Measurements from ENCODE around the gene STK33. TPM values are rescaled to one million over a fixed set of nuclear protein-coding genes. Genes with fewer than 3 reads are reported as not detected.

STK33 gene
- total RNA-seq: 0.69 TPM

DNA sequence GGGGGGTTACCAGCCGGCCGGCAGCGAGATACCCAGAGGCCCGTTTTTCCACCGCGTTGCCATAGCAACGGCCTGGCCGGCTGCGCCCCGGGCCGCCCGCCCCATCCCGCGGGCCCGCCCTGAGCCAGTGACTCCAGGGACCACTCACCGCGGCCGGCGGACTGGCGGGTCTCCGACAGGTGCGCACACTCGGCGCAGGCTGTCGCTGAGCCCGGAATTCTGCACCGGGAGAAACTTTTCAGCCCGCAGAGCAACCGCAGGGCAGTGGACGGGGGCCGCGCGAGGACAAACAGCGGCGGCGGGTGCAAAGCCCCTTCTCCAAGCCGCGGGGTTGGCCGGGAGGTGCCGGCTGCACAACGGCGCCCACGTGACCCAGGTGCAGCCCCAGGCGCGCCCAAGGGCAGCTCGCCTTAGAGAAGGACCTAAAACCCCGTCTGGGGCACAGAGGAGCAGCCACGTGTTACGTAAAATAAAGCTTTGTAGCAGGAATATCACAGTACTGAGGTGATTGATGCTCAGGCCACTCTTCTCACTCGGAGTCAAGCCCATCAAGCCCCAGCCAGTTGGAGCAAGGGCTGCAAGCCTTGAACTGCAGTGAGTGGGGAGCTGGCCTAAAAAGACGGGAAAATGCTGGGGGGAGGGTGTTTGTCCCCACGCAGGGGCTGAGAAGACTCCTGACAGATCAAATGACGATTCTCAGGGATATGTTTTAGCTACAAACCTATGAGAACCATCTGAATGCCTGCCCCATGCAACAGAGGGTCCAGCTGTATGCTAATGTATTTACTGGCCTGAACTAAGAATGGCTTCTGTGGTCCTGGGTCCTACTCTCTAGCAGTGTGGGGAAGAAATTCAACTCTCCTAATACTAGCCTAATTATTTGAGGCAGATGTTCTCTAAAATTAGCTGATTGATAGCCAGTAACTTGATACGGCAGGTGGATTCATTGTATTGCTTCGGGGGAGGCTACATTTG is at the start of gene STK33:
TSS of gene STK33 (minus strand) at position 294 of the 975 bp plus-strand sequence. CDS start 119,323 bp downstream, outside the sequence.
- no peak for DNase-seq

DNA sequence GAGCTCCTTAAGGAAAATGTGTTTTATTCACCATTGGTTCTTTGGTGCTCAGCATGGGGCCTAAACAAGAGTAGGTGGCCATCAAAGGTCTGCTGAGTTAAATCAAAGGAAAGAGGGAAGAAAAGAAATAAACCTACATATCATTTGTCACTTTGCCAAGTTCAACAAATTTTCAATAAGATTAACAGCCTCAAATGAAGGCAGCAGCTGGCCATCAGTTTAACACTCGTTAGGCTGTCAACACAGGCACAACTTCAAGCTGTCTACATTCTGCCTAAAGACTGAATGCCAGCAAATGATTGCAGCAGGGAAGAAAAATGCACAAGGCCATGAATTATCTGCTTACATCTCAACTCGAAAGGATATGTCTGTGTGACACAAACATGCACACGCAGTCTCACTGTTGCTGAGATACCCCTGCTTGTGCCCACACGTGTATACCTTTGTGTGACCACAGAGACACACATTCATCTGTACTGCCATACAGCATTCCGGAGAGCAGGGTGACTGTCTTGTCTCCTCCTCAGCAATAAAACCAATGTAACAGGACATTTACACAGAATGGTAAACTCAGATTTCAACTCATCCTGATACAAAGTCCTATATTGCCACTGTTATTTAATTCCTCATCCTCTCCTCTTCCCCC is 48.3 kb upstream of the STK33 start:
- DNase-seq: peak; percentile 34

DNA sequence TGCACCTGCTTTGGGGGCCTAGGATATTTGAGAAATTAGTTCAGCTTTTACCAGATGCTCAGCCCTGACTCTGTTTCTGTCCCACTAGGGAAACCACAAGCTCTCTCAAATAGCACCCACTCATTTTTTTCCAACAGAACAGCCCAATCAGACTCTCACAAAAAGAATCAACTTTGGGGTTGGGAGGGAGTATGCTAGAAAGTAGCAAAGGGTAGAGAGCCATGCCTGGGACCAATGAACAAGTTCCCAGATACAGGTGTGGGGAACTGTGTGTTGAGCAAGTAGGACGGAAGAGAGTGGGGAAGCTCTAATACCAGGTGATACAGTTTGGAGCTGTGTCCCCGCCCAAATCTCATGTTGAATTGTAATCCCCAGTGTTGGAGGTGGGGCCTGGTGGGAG is 47.3 kb upstream of the STK33 start:
- DNase-seq: no peak

DNA sequence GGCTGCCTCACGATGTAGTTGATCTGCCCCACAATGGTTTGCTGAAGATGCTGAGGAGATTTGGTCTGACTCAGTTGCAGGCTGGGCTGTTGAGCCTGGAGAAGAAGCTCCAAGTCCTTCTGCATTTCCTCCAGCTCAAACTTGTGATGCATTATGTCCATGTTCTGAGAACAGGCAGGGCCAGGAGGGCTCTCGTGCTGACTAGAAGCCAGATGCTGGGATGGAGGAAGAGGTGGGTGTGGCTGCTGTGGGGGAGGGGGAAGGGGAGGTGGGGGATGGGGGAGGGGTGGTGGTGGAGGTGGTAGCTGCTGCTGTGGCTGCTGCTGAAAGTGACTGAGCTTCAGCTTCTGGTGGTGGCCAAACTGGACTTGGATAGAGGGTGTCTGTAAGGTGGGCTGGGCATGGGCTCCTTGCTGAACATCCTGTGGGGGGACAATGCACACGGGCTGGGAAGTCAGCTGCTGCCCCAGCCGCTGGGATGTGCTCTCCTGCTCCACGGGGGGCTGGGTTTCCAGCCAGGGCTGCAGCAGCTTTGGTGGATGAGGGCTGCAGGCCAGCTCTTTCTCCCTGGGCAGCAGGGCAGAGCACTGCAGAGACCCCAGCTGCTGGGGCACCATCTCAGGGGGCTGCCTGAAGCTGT is 46.4 kb upstream of the STK33 start:
- DNase-seq: no peak

DNA sequence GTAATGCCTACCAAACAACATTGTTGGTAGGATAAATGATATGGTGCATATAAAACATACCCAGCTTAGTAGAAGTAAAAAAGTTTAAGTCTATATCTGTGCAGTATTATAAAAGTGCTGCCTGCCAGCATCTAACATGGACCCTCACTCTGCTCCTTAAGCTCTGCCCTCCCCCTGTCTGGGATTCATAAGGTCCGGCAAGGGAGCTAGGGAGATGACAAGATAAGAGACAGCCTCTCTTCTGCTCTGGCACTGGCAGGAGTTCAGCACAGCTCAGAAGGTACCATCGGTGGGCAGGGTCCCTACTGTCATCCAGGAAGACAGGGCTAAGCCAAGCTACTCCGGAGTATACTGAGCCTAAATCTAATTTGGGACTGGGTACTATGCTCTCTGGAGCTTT is 45.6 kb upstream of the STK33 start:
- no peak for DNase-seq

DNA sequence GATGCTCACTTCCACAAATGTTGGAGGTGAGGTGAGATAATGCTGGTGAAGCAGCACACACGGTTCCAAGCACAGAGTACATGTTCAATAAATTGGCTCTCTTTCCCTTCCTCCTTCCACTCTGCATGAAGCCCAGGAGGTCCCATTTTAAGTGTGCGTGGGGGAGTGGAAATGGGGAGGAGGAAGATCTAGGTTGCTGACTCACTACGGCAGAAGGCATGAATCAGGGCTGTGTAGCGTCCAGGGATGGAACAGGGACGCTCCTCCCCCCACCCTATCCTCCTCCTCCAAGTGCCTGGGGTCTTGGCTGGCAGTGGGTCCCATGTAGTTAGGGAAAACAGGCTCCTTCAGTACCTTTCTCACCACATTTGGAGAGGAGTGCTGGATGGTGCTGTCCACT is 44.3 kb upstream of the STK33 start:
- no peak for DNase-seq

DNA sequence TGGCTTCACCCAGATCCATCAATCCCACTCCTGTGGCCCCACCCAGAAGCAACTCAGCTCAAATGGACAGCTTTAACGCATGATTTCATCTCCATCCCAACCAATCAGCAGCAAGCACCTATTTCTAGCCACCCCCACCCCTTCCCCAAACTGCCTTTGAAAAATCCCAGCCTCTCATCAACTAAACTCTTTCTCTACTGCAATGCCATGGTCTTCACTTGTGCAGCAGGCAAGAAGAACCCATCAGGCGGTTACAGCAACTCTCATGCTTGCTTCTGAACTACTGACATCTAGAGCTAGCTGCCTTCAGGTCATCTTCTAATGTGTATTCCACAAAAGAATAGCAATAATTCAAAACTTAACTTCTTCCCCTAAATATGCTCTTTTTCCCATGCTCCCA is 42.1 kb upstream of the STK33 start:
- DNase-seq: no peak

DNA sequence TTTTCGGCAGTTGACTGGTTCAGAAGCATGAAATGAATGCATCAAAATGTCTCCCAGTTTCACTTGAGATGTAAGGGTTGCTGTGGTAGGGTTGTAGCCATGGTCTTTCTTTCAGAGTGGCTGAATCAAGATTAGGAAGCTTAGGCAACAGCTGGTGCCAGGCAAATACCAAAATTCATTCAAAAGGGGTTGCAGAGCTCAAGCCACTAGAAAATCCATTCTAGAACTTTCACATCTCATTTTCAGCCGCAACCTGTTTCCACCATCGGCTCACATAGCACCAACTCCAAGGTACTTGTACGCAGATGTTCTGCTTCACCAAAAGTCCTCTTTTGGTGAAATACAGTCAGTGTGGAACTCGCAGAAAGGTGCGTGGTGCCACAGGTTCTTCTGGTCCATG is 40.5 kb upstream of the STK33 start:
- no peak for DNase-seq

DNA sequence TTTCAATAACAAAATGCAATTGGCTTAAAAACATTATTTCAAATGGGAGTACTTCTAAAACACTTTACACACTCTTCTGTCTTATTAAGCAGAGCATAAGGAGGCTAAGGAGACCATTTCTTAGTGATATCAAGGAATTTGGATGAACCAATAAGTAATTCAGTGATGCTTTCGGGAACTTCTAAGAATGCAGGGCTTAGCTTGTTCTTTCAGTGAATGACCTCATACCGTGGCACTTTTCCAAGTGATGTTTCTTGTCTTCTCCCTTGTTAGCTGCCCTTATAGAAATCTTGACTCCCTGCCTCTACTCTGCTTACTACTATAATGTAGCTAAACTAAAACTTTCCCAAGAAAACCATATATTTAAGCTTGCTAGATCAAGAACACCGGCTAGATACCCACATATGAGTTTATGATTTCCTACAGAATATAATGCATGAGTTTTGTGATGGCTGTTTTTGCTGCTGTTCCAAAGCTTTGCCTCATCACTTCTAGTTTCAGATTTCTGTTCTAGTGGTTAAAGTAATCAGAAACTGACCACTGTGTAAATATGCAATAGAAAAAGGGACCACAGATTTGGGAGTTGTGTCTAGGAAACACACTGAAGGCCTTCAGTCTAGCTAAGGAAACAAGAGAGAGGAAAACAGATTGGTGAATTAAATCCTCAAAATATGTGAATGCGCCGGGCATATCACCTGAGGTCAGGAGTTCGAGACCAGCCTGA is 37.5 kb upstream of the STK33 start:
- DNase-seq: peak; percentile 46

DNA sequence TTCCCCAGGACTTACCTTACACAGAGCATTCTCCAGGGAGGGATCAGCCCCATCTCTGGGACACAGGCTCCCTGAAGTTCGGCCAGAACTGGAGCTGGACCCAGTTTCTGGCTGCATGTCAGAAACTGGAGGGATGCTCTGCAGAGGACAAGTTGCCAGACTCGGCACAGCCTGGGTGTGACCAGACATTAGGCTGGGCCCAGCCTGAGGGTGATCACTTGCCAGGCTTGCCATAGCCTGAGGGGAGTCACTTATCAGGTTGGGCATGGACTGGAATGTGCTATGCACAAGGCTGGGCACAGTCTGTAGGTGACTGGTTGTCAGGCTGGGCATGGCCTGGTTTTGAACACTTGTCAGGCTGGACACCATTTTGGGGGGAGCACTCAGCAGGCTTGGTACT is 30.7 kb upstream of the STK33 start:
- no peak for DNase-seq

DNA sequence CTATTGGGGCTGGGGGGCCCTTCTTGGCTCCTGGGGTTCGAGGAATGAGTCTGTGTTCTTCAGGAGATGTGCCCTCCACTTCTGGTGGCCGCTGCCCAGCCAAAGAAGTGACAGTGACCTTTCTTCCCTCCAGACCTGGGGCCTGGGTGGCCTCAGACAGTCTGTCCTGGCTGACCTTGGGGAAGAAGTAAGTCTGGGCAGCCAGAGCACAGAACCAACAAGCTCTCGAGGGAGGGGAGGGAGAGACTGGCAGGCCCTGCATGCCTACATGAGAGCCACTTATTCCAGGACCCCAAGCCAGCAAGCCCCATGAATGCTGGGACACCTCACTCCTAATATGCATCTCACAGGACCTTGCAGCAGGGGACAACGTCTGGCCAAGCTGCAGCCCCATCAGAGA is 27.1 kb upstream of the STK33 start:
- DNase-seq: no peak

DNA sequence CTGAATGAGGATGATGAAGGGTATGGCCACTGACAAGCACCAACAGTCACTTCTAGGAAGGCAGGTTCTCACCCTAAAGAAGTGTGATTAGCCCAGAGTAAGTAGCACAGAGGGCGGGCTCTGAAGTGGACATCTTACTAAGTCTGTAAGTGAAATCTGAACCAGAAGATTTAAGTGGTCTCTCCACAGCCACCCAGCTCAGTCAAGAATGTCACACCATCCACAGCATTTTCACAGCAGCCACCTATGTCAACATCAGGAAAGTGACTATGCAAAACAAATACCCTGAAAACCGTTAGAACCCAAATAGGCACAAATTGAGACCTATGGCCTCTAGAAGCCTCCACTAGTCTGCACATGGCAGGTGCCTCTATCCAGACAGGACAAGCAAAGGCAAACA is 23.0 kb upstream of the STK33 start:
- no peak for DNase-seq

DNA sequence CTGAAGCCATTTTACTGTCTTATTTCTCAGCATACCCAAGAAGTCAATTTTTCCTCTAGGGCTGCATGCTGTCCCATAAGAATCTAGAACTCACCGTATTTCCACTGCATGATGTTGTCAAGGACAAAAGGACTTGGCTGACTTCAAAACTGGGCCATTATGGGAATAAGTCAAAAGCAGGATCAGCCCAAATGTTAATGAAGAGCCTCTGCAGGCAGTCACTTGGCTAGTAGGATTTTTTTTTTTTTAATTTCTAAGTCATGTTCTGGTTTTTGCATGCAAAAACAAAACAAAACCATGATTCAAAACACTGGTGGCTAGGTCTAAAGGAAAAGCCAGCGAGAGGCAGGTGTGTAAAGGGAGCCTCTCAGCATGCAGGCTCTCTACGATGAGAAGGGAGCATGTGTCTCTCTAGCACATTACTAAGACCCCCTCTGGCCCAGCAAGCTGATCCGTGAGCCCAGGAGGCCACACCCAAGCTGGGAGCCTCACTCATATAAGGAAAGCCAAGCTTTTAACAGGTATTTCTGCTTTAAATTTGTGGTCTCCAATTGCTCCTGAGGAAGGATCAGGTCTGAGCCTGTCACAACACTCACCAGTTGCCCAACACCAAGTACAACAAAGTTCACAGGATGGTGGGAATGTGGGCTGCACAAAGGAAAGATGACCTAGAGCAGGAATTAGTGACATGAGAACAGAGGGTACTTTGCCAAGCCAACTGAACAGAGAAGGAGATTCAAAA is 21.4 kb upstream of the STK33 start:
- no peak for DNase-seq

DNA sequence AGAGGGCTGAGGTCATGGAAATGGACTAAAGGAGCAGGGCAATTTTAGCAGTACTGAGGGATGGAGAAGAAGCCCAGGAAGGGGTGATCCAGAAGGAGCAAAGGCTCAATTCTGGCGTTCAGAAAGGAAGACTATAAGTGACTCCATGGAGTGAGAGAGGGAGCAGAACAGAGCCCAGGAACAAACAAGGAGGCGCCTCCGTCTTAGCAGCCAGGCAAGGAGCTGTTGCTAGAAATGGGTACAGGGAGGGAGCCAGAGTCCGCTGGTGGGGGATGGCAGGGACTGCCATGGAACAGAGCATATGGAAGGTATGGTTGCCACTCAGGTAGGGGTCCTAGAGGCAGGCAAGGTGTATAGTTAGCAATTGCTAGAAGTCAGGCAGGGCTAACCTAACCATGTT is 20.5 kb upstream of the STK33 start:
- no peak for DNase-seq

DNA sequence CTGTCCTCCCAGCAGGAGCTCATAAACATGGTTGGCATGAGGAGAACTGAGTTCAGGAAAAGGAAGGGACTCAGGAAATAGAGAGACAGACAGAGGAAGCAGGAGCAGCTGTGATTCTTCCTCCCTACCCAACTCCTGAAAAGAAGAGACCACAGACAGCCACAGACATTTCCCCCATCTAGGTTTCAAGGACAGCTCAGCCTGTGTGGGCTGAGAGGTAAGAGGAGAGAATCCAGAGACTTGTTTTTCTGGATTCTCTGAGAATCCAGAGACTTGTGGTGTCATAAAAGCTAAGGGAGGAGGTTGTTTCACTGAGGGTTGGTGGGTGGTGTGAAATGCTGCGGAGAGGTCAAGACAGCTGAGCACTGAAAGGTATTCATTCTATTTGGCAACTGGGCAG is 19.0 kb upstream of the STK33 start:
- DNase-seq: no peak

DNA sequence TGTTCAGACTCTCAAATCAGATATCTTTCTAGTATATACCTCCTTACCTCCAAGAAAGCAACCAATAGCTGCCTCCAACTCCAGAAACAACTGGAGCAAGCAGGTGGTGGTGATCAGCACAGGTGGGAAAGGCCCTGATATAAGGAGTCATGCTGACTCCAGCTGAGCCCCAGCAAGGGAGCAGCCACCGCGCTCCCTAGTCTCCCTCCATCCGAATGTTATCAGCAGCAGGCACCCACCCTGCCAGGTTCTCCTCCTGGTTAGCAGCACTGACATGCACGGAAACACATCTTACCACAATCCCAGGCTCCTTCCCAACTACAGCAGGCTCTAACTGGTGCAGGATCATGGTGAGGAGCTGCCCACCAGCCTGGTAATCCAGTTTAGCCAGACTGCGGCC is 18.5 kb upstream of the STK33 start:
- DNase-seq: no peak

DNA sequence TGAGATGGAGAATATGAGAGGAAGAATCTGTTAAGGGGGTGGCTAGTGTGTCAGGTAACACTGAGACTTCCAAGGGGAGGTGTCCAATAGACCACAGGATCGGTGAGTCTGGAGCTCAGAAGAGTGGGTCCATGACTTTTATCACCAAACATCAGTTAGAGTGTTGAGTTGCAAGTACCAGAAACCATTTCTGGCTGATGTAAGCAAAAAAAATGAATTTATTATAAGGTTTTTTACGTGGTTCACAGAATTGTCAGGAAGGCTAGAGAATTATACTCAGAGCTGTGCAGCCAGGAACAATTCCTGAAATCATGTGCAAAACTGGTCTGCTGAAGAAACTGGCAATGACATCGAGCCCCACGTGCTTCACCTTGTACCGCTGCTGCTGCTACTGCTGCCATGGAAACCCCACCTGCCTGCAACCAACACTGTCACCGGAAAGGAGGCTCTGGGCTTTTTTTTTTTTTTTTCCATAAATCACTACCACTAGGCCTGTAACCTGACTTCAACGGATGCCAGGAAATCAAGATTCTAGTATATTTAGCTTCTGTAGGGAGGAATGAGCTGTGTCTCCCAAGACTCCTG is 16.6 kb upstream of the STK33 start:
- no peak for DNase-seq

DNA sequence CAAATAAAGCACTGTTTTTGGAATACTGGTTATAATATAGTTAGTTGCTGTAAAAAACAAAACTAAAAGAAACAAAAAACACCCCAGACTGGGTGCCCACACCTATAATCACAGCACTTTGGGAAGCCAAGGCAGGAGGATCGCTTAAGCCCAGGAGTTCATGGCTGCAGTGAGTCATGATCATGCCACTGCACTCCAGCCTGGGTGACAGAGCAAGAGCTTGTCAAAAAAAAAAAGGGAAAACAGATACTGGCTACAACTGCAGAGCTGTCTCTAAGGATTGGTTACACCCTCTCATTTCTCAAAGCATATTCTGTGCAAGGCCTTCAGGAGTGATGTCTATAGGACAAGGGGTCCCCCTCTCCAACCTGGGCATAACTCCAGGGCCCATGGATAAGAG is 14.6 kb upstream of the STK33 start:
- DNase-seq: no peak

DNA sequence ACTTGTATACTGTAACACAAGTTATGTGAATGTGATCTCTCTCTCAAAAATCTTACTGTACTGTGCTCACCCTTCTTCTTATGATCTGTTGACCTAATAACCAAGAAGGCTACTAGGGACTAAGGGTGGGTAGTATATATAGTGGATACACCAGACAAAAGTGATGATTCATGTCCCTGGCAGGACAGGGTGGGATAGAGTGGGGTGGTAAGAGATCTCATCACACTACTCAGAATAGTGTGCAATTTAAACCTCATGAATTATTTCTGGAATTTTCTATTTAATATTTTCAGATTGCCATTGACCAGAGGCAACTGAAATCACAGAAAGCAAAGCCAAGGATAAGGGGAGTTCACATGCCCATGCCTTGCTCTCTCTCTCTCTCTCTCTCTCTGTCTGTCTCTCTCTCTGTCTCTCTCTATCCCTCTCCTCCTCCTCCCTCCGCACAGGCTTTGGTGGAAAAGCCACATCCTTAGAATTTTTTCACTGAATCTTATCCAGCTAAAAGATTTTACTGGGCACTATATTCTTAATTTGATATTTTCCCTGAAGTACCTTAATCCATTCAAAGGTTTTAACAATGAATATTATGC is 12.0 kb upstream of the STK33 start:
- no peak for DNase-seq

DNA sequence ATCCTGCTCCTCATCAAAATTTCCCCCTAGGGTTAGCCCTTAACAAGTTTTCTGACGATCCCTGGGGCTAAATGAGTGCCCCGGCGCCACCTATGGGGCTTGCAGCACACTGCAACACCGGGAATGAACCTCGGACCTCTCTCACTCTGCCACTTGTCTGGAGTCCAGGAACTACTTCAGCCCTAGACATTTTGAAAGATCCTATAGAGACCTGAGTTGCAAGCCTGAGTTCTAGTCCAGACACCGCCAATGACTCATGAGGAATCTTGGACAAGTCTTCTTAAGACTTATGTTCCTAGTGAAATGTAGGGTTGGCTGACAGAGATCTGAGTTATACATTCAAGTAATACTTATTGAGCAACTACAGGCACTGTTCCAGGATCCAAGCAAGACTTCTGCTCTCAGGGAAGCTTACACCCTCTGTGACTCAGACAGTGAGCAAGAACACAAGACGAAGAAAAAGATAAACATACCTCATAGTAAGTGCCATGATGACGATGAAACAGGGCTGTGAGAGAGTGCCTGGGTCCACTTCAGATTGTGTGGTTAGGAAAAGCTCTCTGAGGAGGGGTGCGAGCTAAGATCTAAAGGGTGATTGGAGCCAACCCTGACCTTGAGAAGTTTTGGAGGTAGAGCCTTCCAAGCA is 10.2 kb upstream of the STK33 start:
- DNase-seq: peak; percentile 80

DNA sequence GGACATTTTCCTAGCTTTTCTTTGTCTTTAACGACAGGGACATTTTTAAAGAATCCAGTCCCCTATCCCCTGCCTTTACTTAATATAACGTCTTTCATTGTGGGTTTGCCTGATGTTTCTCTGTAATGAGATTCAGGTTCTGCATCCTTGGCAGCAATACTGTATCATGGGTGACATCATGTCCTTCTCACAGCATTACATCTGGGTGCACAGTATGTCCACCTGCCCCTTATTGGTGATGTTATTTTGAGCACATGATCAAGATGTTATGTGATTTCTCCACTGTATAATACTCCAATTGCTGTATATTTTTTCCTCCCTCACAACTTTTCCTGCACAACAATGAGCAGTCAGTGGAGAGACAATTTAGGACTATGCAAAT is 9.7 kb upstream of the STK33 start:
- DNase-seq: no peak
